Nephron (organoid): ENCODE results near the gene MAIP1.
A peak's percentile ranks its signal among the peaks of the same experiment; 100 is the strongest.

Experiments used
- H3K27ac Mint-ChIP-seq, 3 experiments: 2 replicates each; pipeline ENCODE4 v1.8.0; 2020; ENCODE audit warnings: mixed read lengths in 3 of 3, mild to moderate bottlenecking in 2 of 3, moderate library complexity in 1 of 3
- H3K27me3 Mint-ChIP-seq: 2 replicates; pipeline ENCODE4 v1.8.0; 2021; ENCODE audit warnings: low read depth, mild to moderate bottlenecking, moderate library complexity, mixed read lengths
- H3K36me3 Mint-ChIP-seq: 2 replicates; pipeline ENCODE4 v1.8.0; 2020; ENCODE audit warnings: low read depth, mixed read lengths
- H3K4me1 Mint-ChIP-seq: 2 replicates; pipeline ENCODE4 v1.8.0; 2020; ENCODE audit warnings: mixed read lengths
- H3K4me3 Mint-ChIP-seq, 3 experiments: 2 replicates each; pipeline ENCODE4 v1.8.0; 2020; ENCODE audit warnings: mild to moderate bottlenecking in 3 of 3, mixed read lengths in 3 of 3, moderate library complexity in 2 of 3
- H3K9me3 Mint-ChIP-seq: 2 replicates; pipeline ENCODE4 v1.8.0; 2020; ENCODE audit warnings: mixed read lengths
- CTCF ChIP-seq, 3 experiments: fragments of 200-600 bp; sonication (generic); IDR thresholded peaks; one replicate each; pipeline ENCODE4 v1.5.0; 2021; ENCODE audit warnings: antibody characterized with exemption in 3 of 3; ENCODE audit not compliant: unreplicated experiment in 3 of 3

Gene MAIP1

GRCh38 chr2:199994371-199994770 lies 39.0 kb downstream of the MAIP1 start:
- no peaks in the 10 kb centered on the region for H3K27me3 Mint-ChIP-seq
- H3K27ac Mint-ChIP-seq = no peak overlapping the region
- no peaks in the 10 kb centered on the region for H3K36me3 Mint-ChIP-seq
- no peak for TF ChIP-seq CTCF (IDR thresholded peaks at IDR 0.05; ENCODE audit: unreplicated experiment in 3 of 3)
- peaks cover 6% of the 10 kb centered on the region for H3K4me1 Mint-ChIP-seq
- no peaks in the 10 kb centered on the region for H3K9me3 Mint-ChIP-seq
- no peak overlapping the region for H3K4me3 Mint-ChIP-seq

GRCh38 chr2:199994896-199995295 lies 39.5 kb downstream of the MAIP1 start:
- Mint-ChIP-seq H3K9me3 (no peaks in the 10 kb centered on the region), H3K27me3 (no peaks in the 10 kb centered on the region), H3K4me1 (peaks cover 6% of the 10 kb centered on the region), H3K36me3 (no peaks in the 10 kb centered on the region), H3K27ac (no peak overlapping the region), H3K4me3 (no peak overlapping the region)
- no peak for TF ChIP-seq CTCF (IDR thresholded peaks at IDR 0.05; ENCODE audit: unreplicated experiment in 3 of 3)

- no peak for TF ChIP-seq CTCF (IDR thresholded peaks at IDR 0.05; ENCODE audit: unreplicated experiment in 3 of 3)
- Mint-ChIP-seq H3K27me3 (no peaks in the 10 kb centered on the region), H3K9me3 (no peaks in the 10 kb centered on the region), H3K36me3 (no peaks in the 10 kb centered on the region), H3K4me1 (peaks cover 6% of the 10 kb centered on the region), H3K27ac (no peak overlapping the region), H3K4me3 (no peak overlapping the region)
Observed at GRCh38 chr2:199997296-199997695, 41.9 kb downstream of the MAIP1 start.

GRCh38 chr2:199999166-199999565 lies 43.8 kb downstream of the MAIP1 start:
- Mint-ChIP-seq H3K27me3 (peaks cover 5% of the 10 kb centered on the region), H3K27ac (no peak overlapping the region), H3K4me1 (peaks cover 9% of the 10 kb centered on the region), H3K4me3 (no peak overlapping the region), H3K36me3 (no peaks in the 10 kb centered on the region), H3K9me3 (no peaks in the 10 kb centered on the region)
- no peak for TF ChIP-seq CTCF (IDR thresholded peaks at IDR 0.05; ENCODE audit: unreplicated experiment in 3 of 3)

- no peaks in the 10 kb centered on the region for H3K36me3 Mint-ChIP-seq
- H3K27me3 Mint-ChIP-seq = peaks cover 5% of the 10 kb centered on the region
- H3K27ac Mint-ChIP-seq = no peak overlapping the region
- H3K4me1 Mint-ChIP-seq = peaks cover 9% of the 10 kb centered on the region
- no peak for TF ChIP-seq CTCF (IDR thresholded peaks at IDR 0.05; ENCODE audit: unreplicated experiment in 3 of 3)
- peaks cover 4% of the 10 kb centered on the region for H3K9me3 Mint-ChIP-seq
- no peak overlapping the region for H3K4me3 Mint-ChIP-seq
Observed at GRCh38 chr2:200000444-200001163, 45.2 kb downstream of the MAIP1 start.

- peaks cover 9% of the 10 kb centered on the region for H3K4me1 Mint-ChIP-seq
- H3K27me3 Mint-ChIP-seq = peaks cover 5% of the 10 kb centered on the region
- peak overlapping the region; percentile 32 to 91 (median 50) for H3K27ac Mint-ChIP-seq
- peaks cover 14% of the 10 kb centered on the region for H3K9me3 Mint-ChIP-seq
- H3K4me3 Mint-ChIP-seq = no peak overlapping the region
- H3K36me3 Mint-ChIP-seq = no peaks in the 10 kb centered on the region
- no peak for TF ChIP-seq CTCF (IDR thresholded peaks at IDR 0.05; ENCODE audit: unreplicated experiment in 3 of 3)
Observed at GRCh38 chr2:200003444-200003843, 48.1 kb downstream of the MAIP1 start.
